Psoas muscle (tissue), 8 donors: ENCODE data around the gene ESR2. TPM values are rescaled to one million over a fixed set of nuclear protein-coding genes. Genes with fewer than 3 reads are reported as not detected.
"Not testable (repeated sequence)": the region's sequence is repeated elsewhere in the genome, so short reads cannot be mapped to it uniquely, and the experiment has no call there.

Experiments used
- ATAC-seq, 4 donors: fragments of 200-7000 bp; cut with Tn5 transposase; one replicate each; pipeline ENCODE4 v1.9.1; 2020; ENCODE audit warnings: moderate library complexity in 3 of 4, mild to moderate bottlenecking in 2 of 4
- DNase-seq, 2 donors: peaks; one replicate each; pipeline ENCODE4 v3.0.0-alpha.2; 2020
- H3K27ac ChIP-seq: fragments of 200-600 bp; one replicate; pipeline ENCODE4 v1.8.0; 2022
- H3K27me3 ChIP-seq, 3 donors: fragments of 200-600 bp in 1 of 3; one replicate each; pipeline versions ENCODE4 v1.6.1 to v1.8.0; 2013 to 2022; ENCODE audit warnings: low read length in 2 of 3, mild to moderate bottlenecking in 2 of 3, moderate library complexity in 1 of 3; ENCODE audit not compliant: insufficient read depth in 3 of 3
- H3K36me3 ChIP-seq, 2 donors: fragments of 200-600 bp in 1 of 2; one replicate each; pipeline versions ENCODE4 v1.6.1 to v1.8.0; 2013 to 2022; ENCODE audit warnings: low read depth in 1 of 2, mild to moderate bottlenecking in 1 of 2, moderate library complexity in 1 of 2; ENCODE audit not compliant: insufficient read depth in 1 of 2
- H3K4me1 ChIP-seq: fragments of 200-600 bp; one replicate; pipeline ENCODE4 v1.8.0; 2022
- H3K4me3 ChIP-seq: fragments of 200-600 bp; one replicate; pipeline ENCODE4 v1.8.0; 2022; ENCODE audit warnings: mild to moderate bottlenecking
- H3K9me3 ChIP-seq: fragments of 200-600 bp; one replicate; pipeline ENCODE4 v1.8.0; 2022
- CTCF ChIP-seq: fragments of 200-600 bp; IDR thresholded peaks from one replicate; pipeline ENCODE4 v1.8.0; 2022; ENCODE audit warnings: antibody characterized with exemption
- WGBS, 3 donors: extraction: QIAGEN DNeasy Blood & Tissue Kit; methylation state at CpG; one replicate each; pipeline versions ENCODE4 v1.1.6 to v1.1.7; 2013; 5-methylcytosine and 5-hydroxymethylcytosine counted together
- intact Hi-C, 2 donors: fragments of 100-400 bp; cut with DNase I; formaldehyde crosslinking; loops; one replicate each; pipeline versions ENCODE4 v1.11.0 to v1.14.2; 2022
- polyA plus RNA-seq, 3 donors: library from polyadenylated mRNA; stranded (reverse); fragments of 200-250 nt; gene quantifications; one replicate each; pipeline ENCODE4 v1.2.3, GENCODE V29; 2013
- total RNA-seq, 4 donors: library from RNA; stranded (reverse); fragmentation: NEBNext Ultra II Directional in 2 of 4; extraction: Animal tissue kit (Norgen Biotek cat#: 25700) in 2 of 4; gene quantifications; one replicate each; pipeline versions ENCODE4 v1.2.1 to v1.2.4, GENCODE V29; 2021 to 2023
- donor health status: healthy with polysubstance abuse.
- donor health status: DM: no; HTN: no; CAD: no; lungs with moderate emphysema.
- donor health status: Bipolar disorder and iron deficiency.
- donor health status: healthy.
- donor health status: DM: yes; HTN: yes; CAD: no.
- donor health status: DM: no; HTN: no; CAD: no.
- donor health status: DM: no; HTN: no; CAD: no.
- donor health status: DM: yes; HTN: yes; CAD: no.

The ESR2 gene
- total and polyA plus RNA-seq, 7 donors, result 0.21 to 1.5 (median 0.77) TPM; not detected in 2

DNA sequence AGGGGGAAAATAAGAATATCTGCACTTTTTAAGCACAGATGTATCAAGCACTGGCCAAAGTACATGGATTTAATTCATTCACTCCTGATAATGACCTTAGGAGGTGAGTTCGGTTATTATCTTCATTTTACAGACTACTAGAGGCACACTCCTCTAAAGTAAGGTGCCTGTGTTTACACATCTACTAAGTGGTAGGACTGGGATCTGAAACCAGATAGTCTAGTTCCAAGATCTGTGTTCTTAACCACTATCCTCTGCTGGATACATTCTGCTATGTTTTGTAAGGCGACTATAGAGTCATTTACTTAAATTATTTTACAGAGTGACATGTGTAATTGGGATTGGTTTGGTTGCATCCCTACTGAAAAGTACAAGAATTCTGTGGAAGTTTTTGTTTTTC lies 175.3 kb downstream of the ESR2 start:
- peaks cover 10 to 66% of the 10 kb centered on the region in 2 donors for H3K36me3 ChIP-seq

GRCh38 chr14:64118403-64118742 lies 175.8 kb downstream of the ESR2 start:
- Histone ChIP-seq H3K36me3 (peaks cover 10 to 61% of the 10 kb centered on the region in 2 donors), H3K4me1 (peaks cover 47% of the 10 kb centered on the region), H3K27ac (peak overlapping the region; percentile 95)
- intact Hi-C loops, result loop anchor here (5.0 kb wide), 2 partner anchors 36 to 99 kb away; no protein-coding TSS in a partner anchor
- H3K4me3 ChIP-seq, DNase-seq, H3K9me3 ChIP-seq, H3K27me3 ChIP-seq: not testable (repeated sequence)
- 46 to 61% (median 47%) methylated on average over 7 of the region's 7 CpGs for WGBS, 3 donors
- peak in 1 of 4 donors; percentile 4 for ATAC-seq

More for the DNA sequence above, 175.3 kb downstream of the ESR2 start:
- DNase-seq, result no peak
- ATAC-seq, result peak in 2 of 4 donors; percentile 16 to 19
- no peaks in the 10 kb centered on the region for H3K27me3 ChIP-seq
- no peak overlapping the region for H3K4me3 ChIP-seq
- H3K27ac ChIP-seq, result peak overlapping the region; percentile 95
- peaks cover 47% of the 10 kb centered on the region for H3K4me1 ChIP-seq
- TF ChIP-seq CTCF, result no peak
- 72 to 94% (median 90%) methylated on average over 2 of the region's 2 CpGs for whole genome bisulfite sequencing, 3 donors
- no peaks in the 10 kb centered on the region for H3K9me3 ChIP-seq
- intact Hi-C loops, result loop anchor here (5.0 kb wide), 2 partner anchors 37 to 98 kb away; no protein-coding TSS in a partner anchor

- no peak for TF ChIP-seq CTCF
- intact Hi-C loops, result loop anchor here (5.0 kb wide), 2 partner anchors 36 to 99 kb away; no protein-coding TSS in a partner anchor
- 24 to 44% (median 30%) methylated on average over 11 of the region's 11 CpGs for WGBS, 3 donors
- H3K4me3 ChIP-seq, result peak overlapping the region; percentile 44
- peaks cover 10 to 56% of the 10 kb centered on the region in 2 donors for H3K36me3 ChIP-seq
- peaks cover 47% of the 10 kb centered on the region for H3K4me1 ChIP-seq
- DNase-seq (peak; percentile 73 to 85), ATAC-seq (peak; percentile 79 to 88 (median 84))
- no peaks in the 10 kb centered on the region for H3K9me3 ChIP-seq
- H3K27me3 ChIP-seq, result no peaks in the 10 kb centered on the region
- H3K27ac ChIP-seq, result peak overlapping the region; percentile 95
These were observed 176.3 kb downstream of the ESR2 start for GRCh38 chr14:64117671-64118402.

GRCh38 chr14:64115401-64115800 lies 178.8 kb downstream of the ESR2 start:
- H3K9me3 ChIP-seq, result no peaks in the 10 kb centered on the region
- no peak for DNase-seq
- no peaks in the 10 kb centered on the region for H3K27me3 ChIP-seq
- intact Hi-C loops, result loop anchor here (5.0 kb wide), 2 partner anchors 33 to 102 kb away; no protein-coding TSS in a partner anchor
- H3K4me3 ChIP-seq, result peak overlapping the region; percentile 59
- TF ChIP-seq CTCF, result no peak
- 67 to 74% (median 70%) methylated on average over 6 of the region's 6 CpGs for WGBS, 3 donors
- H3K27ac ChIP-seq, result peak overlapping the region; percentile 95
- H3K4me1 ChIP-seq, result peaks cover 54% of the 10 kb centered on the region
- peaks cover 0 to 34% of the 10 kb centered on the region in 2 donors for H3K36me3 ChIP-seq
- no peak for ATAC-seq

- H3K27me3 ChIP-seq, result no peaks in the 10 kb centered on the region
- peak overlapping the region; percentile 59 for H3K4me3 ChIP-seq
- ATAC-seq (peak in 1 of 4 donors; percentile 17), DNase-seq (no peak)
- WGBS, 3 donors, result 64 to 85% (median 67%) methylated on average over 7 of the region's 7 CpGs
- H3K27ac ChIP-seq, result peak overlapping the region; percentile 95
- no peak for TF ChIP-seq CTCF
- intact Hi-C loops, result loop anchor here (5.0 kb wide), 3 partner anchors 32 to 103 kb away; no protein-coding TSS in a partner anchor
- peaks cover 0 to 33% of the 10 kb centered on the region in 2 donors for H3K36me3 ChIP-seq
- peaks cover 55% of the 10 kb centered on the region for H3K4me1 ChIP-seq
- H3K9me3 ChIP-seq, result no peaks in the 10 kb centered on the region
These were observed 179.4 kb downstream of the ESR2 start for GRCh38 chr14:64114796-64115195.
